GM12878 (cell line): ENCODE measurements around the gene AP1M1.

ENCODE experiments used
- CBX5 ChIP-seq: sonication (generic); IDR thresholded peaks from 2 replicates; pipeline ENCODE4 v1.6.1; 2016; ENCODE audit warnings: low read depth, moderate library complexity, mild to moderate bottlenecking, inconsistent platforms
- POLR2A ChIP-seq: IDR thresholded peaks from 2 replicates; pipeline ENCODE4 v1.6.1; 2011; ENCODE audit warnings: low read depth, mild to moderate bottlenecking, low read length
- POLR2AphosphoS5 ChIP-seq: IDR thresholded peaks from 2 replicates; pipeline ENCODE4 v1.6.1; 2011; ENCODE audit warnings: mild to moderate bottlenecking, low read length, inconsistent platforms
- TF ChIP-seq, protein P1 (sequence below): IDR thresholded peaks from 2 replicates; pipeline ENCODE4 v1.6.1; 2012; ENCODE audit warnings: mild to moderate bottlenecking, low read depth, low read length

- TF ChIP-seq POLR2A (no peak), CBX5 (no peak), POLR2AphosphoS5 (no peak)
- TF ChIP-seq, protein P1, sequence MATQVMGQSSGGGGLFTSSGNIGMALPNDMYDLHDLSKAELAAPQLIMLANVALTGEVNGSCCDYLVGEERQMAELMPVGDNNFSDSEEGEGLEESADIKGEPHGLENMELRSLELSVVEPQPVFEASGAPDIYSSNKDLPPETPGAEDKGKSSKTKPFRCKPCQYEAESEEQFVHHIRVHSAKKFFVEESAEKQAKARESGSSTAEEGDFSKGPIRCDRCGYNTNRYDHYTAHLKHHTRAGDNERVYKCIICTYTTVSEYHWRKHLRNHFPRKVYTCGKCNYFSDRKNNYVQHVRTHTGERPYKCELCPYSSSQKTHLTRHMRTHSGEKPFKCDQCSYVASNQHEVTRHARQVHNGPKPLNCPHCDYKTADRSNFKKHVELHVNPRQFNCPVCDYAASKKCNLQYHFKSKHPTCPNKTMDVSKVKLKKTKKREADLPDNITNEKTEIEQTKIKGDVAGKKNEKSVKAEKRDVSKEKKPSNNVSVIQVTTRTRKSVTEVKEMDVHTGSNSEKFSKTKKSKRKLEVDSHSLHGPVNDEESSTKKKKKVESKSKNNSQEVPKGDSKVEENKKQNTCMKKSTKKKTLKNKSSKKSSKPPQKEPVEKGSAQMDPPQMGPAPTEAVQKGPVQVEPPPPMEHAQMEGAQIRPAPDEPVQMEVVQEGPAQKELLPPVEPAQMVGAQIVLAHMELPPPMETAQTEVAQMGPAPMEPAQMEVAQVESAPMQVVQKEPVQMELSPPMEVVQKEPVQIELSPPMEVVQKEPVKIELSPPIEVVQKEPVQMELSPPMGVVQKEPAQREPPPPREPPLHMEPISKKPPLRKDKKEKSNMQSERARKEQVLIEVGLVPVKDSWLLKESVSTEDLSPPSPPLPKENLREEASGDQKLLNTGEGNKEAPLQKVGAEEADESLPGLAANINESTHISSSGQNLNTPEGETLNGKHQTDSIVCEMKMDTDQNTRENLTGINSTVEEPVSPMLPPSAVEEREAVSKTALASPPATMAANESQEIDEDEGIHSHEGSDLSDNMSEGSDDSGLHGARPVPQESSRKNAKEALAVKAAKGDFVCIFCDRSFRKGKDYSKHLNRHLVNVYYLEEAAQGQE = no peak
Measured at GRCh38 chr19:16285769-16286498, 88.2 kb downstream of the AP1M1 start.
